NCI-H1417 treated with DMSO at 0.1 percent for 48 hours (cell line): ENCODE results near the gene ADGRB2.
A peak's percentile ranks its signal among the peaks of the same experiment; 100 is the strongest.

Experiments used
- DNase-seq: peaks from one replicate; lab custom pipeline; 2025; lab: John Stamatoyannopoulos, UW

ADGRB2 gene, protein sequence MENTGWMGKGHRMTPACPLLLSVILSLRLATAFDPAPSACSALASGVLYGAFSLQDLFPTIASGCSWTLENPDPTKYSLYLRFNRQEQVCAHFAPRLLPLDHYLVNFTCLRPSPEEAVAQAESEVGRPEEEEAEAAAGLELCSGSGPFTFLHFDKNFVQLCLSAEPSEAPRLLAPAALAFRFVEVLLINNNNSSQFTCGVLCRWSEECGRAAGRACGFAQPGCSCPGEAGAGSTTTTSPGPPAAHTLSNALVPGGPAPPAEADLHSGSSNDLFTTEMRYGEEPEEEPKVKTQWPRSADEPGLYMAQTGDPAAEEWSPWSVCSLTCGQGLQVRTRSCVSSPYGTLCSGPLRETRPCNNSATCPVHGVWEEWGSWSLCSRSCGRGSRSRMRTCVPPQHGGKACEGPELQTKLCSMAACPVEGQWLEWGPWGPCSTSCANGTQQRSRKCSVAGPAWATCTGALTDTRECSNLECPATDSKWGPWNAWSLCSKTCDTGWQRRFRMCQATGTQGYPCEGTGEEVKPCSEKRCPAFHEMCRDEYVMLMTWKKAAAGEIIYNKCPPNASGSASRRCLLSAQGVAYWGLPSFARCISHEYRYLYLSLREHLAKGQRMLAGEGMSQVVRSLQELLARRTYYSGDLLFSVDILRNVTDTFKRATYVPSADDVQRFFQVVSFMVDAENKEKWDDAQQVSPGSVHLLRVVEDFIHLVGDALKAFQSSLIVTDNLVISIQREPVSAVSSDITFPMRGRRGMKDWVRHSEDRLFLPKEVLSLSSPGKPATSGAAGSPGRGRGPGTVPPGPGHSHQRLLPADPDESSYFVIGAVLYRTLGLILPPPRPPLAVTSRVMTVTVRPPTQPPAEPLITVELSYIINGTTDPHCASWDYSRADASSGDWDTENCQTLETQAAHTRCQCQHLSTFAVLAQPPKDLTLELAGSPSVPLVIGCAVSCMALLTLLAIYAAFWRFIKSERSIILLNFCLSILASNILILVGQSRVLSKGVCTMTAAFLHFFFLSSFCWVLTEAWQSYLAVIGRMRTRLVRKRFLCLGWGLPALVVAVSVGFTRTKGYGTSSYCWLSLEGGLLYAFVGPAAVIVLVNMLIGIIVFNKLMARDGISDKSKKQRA (N-terminal part only)

DNA sequence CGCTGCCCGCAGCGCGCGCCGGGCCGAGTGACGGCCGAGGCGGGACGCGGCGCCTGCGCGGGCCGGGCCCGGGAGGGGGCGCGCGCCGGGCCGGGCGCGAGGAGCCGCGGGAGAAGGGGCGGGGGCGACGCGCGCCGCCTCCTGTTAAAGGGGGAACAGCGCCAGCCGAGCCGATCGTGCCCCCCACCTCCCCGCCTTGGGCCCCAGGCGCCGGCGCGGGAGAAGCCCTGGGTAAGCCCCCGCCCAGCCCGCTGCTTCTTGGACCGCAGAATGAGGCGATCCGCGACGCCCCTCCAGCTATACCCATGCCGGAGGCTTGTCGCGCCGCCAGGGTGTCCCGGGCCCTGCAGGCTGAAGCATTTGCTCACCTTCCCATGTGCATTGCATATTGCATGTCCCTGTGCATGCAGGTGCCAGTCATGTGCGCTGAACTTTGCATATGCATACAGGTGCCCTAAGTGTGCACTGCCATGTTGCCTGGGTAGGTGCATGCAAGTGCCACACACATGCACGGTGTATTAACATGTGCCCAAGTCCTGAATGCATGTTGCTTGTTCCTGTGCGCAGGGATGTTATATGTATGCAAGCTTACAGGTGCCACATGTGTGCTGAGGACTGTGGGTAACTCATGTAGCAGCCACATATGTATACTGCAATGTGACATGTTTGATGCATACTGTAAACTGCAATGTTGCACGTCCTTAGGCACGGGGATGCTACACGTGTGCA lies at the start of gene ADGRB2:
TSS of gene ADGRB2 (minus strand) at position 29 of the 729 bp plus-strand sequence. CDS start 7,119 bp downstream, outside the sequence.
- DNase-seq = no peak

DNA sequence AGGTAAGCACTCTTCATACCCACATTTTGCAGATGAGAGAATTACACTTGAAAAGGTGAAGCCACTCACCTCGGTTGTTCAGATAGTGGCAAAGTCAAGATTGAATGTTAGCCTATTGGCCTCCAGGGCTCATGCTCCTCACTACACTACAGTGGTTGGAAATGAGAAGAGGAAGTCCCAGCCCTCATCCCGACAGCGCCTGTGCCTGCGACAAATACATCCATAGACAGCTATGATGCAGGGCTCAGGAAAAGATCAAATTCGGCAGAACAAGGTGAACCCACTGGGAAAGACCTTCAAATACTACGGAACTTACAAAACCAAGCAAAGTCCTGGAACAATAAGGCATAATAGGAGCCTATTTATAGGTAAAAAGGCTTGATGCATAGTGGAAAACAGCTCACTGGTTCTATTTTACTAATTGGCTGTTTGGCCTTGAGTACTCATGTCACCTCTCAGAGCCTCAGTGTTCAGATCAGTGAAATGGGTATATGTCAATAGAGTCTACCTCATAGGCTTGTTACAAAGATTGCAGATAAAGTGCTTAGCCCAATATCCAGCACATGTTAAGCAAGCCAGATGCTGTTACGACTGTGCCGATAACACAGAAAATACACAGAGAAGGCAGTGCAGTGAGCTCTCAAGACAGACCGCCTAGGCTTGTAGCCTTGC lies 48.2 kb upstream of the ADGRB2 start:
- DNase-seq = no peak

DNA sequence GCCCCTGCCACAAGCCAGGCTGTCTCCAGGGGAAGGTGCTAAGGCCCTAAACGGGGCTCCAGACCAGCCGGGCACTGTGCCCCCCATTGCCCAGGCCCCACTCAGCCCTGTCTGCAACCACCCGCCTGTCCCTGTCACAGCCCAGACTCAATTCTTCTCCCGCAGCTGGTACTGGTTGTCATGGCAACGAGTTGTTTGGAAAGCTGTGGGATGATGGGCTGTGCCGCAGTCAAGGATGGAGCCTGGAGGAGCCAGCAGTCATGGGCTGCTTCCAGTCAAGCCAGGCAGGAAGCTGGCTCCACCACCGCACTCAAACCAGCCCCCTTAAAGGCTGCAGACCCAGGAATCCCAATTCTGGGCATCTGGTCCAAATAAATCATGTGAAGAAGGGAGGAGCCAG lies 47.5 kb upstream of the ADGRB2 start:
- DNase-seq = peak; percentile 25

DNA sequence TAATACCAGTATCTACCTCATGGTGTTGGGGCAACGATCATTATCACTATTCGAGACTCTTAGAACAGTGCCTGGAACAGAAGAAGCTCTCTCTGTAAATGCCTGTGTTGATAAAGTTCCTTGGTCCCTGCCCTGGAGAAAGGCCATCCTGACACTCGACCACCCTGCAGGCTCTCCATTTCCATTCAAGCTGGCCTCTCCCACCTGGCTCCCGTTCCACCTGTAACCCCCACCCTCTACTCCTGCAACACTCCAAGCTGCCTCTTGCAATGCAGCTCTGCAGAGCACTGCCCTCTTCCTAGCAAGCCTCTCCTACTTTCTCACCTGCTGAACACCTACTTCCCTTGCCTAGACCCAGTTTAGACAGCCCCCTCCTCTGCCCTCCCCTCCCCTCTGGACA lies 45.6 kb upstream of the ADGRB2 start:
- DNase-seq = no peak

DNA sequence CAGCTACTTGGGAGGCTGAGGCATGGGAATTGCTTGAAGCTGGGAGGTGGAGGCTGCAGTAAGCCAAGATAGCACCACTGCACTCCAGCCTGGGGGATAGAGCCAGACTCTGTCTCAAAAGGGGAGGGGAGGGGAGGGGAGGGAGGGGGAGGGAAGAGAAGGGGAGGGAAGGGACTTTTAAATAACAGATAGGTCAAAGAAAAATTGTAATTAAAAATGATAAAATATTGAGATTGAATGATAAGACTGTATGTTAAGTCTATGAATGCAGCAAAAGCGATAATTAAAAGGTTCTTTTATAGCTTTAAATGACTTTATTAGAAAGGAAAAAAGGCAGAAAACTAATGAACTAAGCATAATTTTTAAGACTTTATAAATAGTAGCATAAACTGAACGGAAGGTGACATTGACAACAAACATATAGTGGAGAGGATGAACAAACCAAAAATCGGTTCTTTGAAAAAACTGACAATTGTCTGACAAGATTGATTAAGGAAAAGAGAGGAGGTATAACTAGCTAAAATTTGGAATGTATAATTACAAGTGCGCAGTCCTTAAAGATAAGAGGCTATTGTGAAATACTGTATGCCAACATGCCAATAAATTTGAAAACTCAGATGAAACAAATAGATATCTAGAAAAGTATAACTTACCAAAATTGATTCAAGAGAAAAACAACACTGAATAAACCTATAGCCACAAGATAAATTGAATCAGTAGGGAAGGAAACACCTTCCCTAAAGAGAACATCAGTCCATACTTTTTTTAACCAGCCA lies 43.3 kb upstream of the ADGRB2 start:
- DNase-seq = no peak

DNA sequence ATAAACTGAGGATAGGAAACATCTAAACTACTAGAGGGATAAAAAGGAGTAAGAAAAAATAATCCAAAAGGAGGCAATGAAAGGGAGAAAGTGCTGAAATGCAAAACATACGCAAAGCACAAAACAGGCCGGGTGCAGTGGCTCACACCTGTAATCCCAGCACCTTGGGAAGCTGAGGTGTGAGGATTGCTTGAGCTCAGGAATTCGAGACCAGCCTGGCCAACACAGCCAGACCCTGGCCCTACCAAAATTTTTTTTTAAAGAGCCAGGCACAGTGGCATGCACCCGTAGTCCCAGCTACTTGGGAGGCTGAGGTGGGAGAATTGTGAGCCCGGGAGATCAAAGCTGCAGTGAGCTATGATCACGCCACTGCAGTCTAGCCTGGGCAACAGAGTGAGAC lies 41.2 kb upstream of the ADGRB2 start:
- no peak for DNase-seq

DNA sequence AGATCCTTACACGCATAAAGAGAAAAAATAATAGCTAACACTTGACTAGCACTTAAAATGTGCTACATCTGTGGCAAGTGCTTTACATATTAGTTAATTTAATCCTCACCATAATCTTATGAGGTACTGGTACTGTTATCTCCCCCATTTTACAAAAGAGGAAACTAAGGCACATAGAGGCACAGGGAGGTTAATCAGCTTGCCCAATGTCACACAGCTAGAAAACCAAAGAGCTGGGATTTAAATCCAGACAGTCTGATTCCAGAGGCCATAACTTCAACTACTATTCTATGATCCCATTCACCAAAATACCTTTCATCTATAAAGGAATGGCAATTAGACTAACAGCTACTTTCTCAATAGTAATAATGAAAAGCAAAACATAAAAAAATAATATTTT lies 40.0 kb upstream of the ADGRB2 start:
- no peak for DNase-seq

DNA sequence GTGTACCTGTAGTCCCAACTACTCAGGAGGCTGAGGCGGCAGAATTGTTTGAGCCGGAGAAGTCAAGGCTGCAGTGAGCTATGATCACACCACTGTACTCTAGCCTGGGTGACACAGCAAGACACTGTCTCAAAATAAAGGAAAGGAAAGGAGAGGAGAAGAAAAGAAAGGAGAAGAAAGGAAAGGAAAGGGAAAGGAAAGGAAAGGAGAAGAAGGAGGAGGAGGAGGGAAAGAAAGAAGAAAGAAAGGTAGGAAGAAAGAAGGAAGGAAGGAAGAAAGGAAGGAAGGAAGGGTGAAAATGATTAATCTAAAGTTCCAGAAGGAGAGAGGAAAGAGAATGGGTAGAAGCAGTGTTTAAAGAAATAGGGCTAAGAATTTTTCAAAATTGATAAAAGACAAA lies 39.5 kb upstream of the ADGRB2 start:
- DNase-seq = no peak

DNA sequence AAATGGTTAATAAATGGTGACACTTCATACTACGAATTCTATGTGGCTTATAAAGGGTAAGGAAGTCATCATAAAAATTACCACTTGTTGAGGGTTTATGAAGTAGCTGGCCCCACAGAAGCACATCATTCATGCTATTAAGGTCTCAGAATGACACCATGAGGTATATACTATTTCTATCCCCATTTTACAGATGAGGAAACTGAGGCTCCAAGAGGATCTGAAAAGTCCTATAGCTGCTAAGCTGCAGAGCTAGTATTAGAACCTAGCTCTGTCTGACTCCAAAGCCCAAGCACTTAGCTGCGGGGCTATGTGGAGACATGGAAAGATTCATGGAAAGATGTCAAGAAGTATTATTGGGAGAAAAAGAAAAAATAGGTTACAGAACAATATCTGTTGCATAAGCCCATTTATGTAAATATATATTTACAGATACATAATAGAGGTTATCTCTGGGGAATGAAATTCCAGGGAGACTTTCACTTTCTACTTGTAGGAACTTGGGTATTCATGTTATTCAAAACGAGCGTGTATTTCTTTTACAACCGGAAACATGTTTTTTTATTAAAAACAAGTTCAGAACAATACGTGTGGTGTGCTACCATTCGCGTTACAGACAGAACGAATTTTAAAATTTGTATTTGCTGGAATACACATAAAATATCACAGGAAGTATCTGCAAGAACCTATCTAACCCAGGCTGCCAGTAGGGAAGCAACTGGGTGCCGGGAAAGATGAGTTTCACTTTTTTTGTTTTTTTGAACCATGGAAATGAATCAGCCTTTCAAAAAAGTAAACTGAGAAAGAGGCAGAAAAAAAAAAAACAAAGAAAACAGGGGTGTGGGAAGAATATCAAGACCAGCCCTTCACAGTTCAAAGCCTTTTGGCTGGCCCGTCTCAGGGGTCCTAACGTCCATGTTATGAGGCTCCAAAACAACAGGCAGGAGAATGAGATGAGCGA lies 38.3 kb upstream of the ADGRB2 start:
- no peak for DNase-seq

DNA sequence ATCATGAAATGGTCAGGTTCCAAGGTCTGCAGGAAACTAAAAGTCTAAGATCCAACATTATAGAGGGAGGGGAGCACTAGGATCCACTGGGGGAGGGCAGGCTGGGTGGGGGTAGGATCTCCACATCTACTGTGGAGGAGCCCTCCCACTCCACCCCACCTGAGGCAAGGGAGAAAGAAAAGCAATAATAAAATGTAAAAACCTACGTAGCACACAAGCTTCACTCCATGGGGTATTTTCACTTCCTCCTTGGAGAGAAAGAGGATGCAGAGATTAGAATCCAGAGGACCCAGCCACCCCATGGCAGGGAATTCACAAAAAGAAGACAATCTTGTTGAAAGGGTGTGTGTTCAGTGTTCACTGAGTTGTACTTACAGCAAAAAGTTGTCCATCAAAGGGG lies 37.3 kb upstream of the ADGRB2 start:
- no peak for DNase-seq

DNA sequence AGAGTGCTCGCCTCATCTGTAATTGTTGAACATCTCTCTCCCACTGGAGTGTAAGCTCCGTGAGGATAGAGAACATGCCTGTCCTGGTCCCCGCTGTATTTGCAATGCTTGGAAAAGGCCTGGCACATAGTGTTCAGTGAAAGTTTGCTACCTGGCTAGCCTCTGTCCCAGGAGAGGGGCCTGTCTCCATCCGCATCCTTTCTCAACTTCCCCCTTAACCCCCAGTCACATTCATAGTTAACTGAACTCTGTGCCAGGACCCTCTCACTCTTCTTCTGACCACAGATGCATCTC lies 36.5 kb upstream of the ADGRB2 start:
- no peak for DNase-seq

DNA sequence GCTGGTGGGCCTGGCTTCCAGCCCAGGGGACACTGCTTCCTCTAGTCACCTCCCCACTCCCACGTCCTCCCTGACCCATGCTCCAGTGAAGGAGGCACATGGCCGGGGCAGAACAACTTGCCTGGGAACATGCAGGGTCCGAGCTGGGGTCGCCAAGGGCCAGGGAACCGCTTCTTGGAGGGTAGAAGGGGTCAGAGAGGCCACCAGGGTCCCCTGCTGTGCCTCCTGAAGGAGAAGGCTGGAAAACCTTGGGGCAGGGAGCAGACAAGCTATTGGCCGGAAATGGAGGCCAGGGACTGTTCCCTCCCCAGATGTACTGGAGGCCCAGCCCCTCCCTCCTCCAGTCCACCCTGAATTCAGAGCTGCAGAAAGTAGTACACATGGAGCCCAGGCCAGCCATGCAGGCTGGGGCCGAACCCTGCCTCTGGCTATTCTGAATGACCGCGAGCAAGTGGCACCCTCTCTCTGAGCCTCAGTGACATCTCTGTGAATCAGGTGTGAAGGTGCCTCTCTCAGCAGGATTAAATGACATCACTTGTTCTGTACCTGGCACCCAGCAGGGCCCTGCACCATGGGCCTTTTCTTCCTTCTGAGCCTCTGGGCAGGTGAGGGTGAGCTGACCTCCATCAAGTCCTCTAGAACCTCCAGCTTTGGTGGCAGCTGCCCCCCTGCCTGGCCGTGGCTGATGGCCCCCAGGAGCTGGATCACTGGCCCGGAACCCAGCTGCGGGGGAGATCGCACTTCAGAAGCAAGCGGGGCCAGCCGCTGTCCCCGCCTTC lies 35.9 kb upstream of the ADGRB2 start:
- DNase-seq = no peak

DNA sequence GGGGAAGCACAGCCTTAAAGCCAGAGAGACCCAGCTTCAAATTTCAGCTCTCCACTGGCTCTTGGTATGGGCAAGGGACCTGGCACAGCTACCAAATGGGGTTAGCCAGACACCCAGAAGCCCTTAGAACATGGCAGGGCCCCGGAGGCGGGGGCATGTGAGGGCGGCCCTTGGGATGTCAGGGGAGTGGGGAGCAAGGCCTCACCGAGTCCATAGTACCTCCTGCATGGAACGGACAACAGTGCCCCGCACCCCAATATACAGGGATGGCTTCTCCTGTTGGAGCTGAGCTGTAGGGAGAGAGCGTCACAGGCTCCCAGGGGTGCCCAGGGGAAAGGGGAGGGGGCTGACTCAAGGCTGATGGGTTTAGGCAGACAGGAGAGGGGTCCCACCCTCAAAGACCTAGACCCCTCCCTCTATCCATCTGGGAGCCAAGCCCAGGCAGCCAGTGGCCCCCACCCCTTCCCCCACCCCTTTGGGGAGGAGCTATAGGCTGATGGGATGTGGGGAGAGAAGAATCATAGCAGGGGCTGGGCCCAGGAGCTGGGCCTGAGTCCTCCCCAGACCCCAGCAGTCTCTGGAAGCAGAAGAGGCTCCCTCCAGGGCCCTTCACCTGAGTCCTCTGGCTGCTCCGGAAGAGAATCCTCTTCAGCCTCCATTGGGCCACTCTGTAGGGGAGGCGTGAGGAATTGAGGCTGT lies 35.2 kb upstream of the ADGRB2 start:
- DNase-seq = no peak

DNA sequence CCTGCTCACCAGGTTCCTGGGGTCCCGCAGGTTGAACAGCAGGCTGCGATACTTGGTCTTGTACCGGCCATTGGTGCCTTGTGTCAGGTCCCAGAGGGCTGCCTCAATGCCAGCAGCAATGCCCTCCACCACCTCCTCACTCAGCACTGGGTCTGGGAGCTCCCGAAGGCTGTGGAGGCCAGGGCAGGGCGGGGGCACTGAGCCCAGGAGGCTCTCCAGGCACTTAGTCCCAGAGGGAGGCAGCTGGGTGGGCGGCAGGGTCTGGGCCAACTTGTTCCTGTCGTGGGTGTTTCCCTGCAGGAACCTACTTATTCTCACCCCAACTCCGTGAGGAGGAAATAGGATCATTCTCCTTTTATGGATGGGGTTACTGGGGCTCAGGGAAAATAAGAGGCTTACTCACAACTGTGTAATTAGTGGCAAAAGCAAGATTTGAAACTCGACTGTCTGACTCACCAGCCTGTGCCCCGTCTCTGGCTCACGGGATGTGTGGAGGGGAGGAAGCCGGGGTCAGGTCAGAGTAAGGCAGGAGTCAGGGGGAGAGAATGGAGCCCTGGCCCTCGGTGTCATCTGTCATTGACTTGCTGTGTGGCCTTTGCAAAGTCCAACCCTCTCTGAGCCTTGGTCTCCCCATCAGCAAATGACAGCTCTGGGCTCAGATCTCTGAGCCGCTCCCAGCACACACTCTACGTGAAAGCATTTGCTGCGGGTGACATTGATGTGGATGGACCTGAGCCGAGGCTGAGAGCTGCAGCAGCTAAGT lies 34.5 kb upstream of the ADGRB2 start:
- DNase-seq = no peak

DNA sequence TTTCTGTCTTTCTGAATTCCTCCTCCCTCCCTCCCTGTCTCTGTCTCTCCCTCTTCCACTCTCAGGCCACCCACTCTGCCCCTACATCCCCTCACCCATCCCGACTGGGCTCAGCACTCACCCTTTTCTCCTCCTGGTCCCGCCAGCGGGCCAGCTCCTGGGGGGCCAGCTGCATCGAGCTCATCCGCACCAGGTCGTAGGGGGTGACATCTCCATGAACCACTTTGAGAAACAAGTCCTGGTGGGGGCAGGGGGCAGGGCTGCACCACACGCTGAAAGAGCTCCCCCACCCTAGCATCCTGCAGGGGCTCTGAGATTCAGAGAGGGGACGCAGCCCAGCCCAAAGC lies 33.9 kb upstream of the ADGRB2 start:
- DNase-seq = no peak

DNA sequence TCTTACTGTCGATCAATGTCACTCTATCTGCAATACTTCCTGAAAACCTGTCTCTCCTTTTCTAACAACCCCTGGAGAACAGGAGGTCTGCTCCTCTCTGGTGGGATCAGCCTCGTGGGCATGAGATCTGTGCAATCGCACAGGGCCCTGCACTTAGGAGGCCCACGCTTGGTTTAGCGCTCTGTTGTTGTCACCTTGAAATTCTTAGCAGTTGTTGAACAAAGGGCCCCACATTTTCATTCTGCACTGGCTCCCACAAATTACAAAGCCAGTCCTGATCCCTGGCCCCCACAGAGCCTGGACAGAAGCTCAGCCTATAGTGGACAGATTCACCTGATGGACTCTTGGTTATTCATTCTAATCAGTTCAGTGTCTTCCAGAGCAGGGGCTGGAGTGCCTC lies 33.1 kb upstream of the ADGRB2 start:
- DNase-seq = no peak

DNA sequence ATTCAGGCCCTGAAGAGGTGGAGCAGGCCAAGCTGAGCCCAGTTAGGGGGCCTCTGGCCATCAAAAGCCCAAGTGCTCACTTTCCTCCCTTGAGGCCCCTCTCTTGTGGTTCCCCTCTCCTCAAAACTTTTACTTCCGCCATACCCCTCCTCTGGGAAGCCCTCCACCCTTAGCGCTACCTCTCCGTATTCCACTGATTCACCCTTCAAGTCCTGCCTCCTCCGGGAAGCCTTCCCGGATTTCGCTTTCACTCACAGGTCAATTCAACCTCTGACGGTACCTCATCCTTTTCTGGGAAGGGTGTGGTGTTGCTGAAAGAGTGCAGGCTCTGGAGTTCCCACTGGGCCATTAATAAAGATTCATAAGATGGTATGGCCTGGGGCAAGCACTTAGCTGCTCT lies 32.6 kb upstream of the ADGRB2 start:
- DNase-seq = no peak
